Fibroblast of peridontal ligament (primary cell): ENCODE results near the gene WASHC4.
A peak's percentile ranks its signal among the peaks of the same experiment; 100 is the strongest.
"Not testable (repeated sequence)": the region's sequence is repeated elsewhere in the genome, so short reads cannot be mapped to it uniquely, and the experiment has no call there.

Experiments
- DNase-seq: peaks from one replicate; pipeline ENCODE4 v3.0.0-alpha.2; 2010; ENCODE audit errors: extremely low read depth

The WASHC4 gene

DNA sequence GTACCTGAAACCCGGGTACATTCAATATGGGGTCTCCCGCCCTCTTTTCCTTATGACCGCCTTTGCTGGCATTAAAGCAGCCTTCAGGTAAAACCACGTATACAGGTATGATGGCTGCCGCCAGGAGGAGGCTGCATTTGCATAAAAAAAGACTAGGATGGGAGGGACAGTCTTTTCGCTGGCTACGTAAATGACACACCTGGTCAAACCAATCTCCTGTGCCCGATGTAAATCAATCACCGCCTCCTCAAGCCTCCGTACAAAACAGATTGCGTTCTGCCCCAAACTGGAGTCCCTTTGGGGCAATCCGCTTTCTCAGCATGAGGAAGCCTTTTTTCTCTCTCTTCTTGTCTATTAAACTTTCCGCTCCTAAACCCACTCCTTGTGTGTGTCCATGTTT, 15.2 kb upstream of the WASHC4 start:
- DNase-seq, result no peak

GRCh38 chr12:105095338-105095737, 12.2 kb upstream of the WASHC4 start:
- DNase-seq, result not testable (repeated sequence)

DNA sequence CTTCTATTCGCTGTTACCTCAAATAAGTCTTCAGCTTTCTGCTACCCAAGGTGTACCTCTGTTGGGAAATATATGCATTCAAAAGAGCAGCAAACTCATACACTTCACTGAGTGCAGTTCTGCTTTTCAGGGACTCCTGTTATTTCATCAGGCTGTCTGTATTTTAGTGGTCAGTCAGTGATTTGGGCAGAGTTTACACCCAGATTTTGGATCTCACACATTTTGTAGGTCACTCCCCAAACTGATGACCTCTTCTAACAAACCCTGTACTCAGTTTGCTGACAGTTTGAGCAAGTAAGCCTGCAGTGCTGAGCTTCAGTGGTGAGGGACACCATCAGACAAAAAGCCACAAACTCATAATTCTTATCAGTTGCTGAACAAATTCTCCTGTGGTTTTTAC, 8.2 kb upstream of the WASHC4 start:
- no peak for DNase-seq

DNA sequence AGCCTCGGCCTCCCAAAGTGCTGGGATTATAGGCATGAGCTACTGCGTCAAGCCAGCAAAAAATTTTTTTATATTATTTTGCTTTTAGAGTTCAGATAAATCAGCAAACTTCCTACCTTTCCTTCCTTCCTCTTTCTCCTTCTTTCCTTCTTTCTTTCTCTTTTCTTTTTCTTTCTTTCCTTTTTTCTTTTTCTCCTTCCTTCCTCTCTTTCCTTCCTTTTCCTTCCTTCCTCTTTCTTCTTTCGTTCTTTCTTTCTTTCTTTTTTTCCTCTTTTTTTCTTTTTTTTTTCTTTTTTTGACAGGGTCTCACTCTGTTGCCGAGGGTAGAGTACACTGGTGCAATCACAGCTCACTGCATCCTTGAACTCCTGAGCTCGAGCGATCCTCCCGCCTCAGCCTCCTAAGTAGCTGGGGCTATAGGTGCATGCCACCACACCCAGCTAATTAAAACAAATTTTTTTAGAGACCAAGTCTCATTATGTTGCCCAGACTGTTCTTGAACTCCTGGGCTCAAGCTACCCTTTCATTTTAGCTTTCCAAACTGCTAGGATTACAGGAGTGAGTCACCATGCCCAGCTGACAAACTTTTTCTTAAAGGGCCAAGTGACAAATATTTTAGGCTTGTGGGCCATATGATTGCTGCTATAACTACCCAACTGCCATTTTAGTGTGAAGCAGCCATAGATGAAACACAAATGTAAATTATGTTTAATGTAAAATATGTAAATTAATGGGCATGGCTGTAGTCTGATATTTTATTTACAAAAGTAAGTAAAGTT, 7.1 kb upstream of the WASHC4 start:
- peak; percentile 83 for DNase-seq

- DNase-seq, result peak; percentile 69
These were observed 6.5 kb upstream of the WASHC4 start for GRCh38 chr12:105100998-105101397.

GRCh38 chr12:105102673-105103072, 4.9 kb upstream of the WASHC4 start:
- no peak for DNase-seq

GRCh38 chr12:105104762-105105161, 2.8 kb upstream of the WASHC4 start:
- no peak for DNase-seq

GRCh38 chr12:105106621-105107020, 910 bp upstream of the WASHC4 start:
- no peak for DNase-seq

DNA sequence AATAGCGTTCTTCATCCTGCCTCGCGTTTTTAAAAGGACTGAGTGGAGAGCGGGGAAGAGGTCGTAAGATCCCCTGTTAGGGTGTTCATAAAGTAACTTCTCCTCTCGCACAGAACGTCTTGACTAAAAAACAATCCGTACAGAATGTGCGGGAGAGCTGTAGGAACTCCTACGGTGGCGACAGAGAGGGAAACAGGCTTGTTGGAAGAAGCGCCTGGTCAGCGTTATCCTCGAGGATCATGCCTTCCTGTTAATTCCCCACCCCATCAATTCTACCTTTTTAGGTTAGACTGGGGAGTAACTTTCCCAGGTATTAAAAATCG, 399 bp upstream of the WASHC4 start:
- DNase-seq, result peak; percentile 69

DNA sequence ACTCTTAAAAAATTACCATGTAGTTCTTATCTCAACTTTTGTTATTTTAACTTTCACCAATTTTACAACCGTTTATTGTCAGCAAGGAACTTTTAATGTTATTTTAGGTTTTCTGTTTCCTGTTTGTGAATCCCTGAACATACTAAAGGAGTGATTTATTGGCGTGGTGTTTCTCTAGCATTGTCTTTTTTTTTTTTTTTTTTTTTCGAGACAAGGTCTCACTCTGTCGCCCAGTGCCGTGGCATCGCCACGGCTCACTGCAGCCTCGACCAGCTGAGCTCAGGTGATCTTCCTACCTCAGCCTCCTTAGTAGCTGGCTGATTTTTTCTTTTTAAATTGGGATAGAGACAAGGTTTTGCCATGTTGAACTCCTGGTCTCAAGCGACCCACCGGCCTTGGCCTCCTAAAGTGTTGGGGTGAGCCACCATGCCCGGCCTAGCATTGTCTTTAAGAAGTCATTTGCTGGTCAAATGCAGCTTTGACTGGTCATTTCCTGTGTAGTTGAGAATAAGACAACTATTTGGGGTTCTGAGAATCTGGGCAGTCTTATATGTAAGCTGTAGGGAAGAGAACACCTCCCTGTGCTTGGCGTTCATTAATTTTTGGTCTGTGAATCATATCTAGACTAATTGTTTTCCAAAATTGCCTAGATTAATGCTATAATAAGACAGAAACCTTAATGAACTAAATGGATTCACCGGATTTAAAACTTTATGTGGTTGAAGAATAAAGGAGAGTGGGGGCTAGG, 2.1 kb downstream of the WASHC4 start:
- DNase-seq, result no peak

DNA sequence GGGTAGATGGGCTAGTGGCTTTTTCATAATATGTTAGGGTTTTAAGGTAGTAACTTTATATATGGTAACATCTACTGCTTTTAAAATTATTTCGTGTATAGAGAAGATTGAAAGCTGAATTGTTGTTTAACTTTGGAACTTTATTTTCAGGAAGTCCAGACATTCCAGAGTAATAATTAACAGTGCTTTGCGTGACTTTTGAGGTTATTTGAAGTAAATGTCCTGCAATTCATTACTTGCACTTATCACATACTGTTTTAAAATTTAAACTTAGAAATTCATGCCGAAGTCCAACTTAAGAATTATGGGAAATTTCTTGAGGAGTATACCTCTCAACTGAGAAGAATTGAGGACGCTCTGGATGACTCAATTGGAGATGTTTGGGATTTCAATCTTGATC, 3.3 kb downstream of the WASHC4 start:
- DNase-seq, result no peak

DNA sequence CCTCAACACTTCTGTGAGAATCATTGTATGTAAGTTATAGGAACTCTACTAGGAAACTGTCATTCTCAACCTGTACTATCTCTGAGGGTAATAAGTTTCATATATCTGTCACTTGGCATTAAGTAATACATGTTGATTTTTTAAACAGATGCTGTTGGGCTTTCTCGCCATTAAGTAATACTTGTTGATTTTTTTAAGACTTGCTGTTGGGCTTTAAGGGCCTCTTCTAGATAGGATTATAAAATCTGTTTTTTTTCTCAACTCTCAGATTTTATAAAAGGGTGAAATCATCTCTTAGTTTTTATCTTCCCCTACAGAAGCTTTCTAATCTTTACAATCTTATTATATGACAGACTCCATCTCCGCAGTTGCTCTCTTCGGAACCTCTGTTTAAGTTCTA, 5.6 kb downstream of the WASHC4 start:
- DNase-seq, result no peak

- no peak for DNase-seq
These were observed 9.4 kb downstream of the WASHC4 start for GRCh38 chr12:105116969-105117368.

GRCh38 chr12:105120551-105120950, 13.0 kb downstream of the WASHC4 start:
- no peak for DNase-seq

DNA sequence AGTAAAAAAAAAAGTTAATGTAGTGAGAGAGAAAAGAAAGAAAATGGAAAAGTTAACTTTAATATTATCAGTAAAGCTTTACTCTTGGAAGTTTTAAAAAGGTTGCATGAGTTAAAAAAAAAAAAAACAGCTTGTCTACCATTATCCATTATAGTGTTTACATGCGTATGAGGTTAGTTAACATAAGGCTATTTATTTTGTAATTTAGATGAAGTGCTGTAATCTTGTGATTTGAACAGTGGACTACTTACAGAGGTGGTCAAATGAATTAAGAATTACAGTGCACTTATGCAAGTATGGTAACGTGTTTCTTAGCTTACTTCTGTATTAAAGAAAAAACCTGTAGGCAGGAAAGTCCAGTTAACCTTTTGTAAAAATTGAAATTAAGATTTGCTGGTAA, 30.7 kb downstream of the WASHC4 start:
- DNase-seq, result no peak

- no peak for DNase-seq
These were observed 33.9 kb downstream of the WASHC4 start for GRCh38 chr12:105141320-105141922.

GRCh38 chr12:105142259-105142658, 34.7 kb downstream of the WASHC4 start:
- DNase-seq, result no peak

DNA sequence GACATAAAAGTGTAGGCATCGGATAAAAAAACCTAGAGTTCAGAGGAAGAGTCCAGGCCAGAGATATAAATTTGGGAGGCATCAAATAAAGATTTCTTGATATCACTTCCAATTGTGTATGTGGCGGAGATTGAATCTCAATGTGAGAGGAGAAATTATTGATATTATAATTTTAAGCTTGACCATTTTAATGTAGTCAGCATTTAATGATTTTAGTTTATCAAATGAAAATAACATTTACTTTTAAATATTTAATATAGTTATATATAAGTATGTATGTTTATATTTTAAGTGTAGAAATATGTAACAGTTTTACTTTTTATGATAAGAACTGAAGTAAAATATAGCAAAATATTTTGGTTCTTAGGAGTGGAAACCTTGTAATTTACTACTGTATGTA, 48.7 kb downstream of the WASHC4 start:
- no peak for DNase-seq

- no peak for DNase-seq
These were observed 50.1 kb downstream of the WASHC4 start for GRCh38 chr12:105157606-105158005.

- DNase-seq, result no peak
These were observed 51.3 kb downstream of the WASHC4 start for GRCh38 chr12:105158876-105159275.

GRCh38 chr12:105162174-105162573, 54.6 kb downstream of the WASHC4 start:
- DNase-seq, result no peak

DNA sequence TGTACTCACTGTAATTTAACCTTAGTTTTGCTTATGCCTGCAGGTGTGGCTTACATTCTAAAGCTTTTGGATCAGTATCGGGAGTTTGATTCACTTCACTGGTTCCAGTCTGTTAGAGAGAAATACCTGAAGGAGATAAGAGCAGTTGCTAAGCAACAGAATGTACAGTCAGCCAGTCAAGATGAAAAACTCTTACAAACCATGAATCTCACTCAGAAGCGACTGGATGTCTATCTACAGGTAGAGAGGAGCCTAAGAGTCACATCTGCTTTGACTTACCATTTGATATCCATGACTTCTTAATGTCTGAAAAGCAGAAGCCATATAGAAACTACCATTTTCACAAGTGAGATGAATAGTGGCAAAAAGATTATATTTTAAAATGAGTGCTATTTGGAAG, 56.5 kb downstream of the WASHC4 start:
- no peak for DNase-seq

- peak; percentile 66 for DNase-seq
These were observed 59.2 kb downstream of the WASHC4 start for GRCh38 chr12:105166736-105167135.
